Spleen (tissue), 11 donors: ENCODE results near the gene YPEL3. TPM values are rescaled to one million over a fixed set of nuclear protein-coding genes. Genes with fewer than 3 reads are reported as not detected.

Experiments
- DNase-seq: peaks from one replicate; pipeline ENCODE4 v3.0.0-alpha.2; 2020
- H3K27ac ChIP-seq, 8 donors: fragments of 200-600 bp; sonication (generic) in 7 of 8; 1 replicate in 4 of 8; 2 replicates in 4 of 8; pipeline versions ENCODE4 v1.5.0 to v1.8.0; 2016 to 2021; ENCODE audit warnings: inconsistent platforms in 4 of 8, mild to moderate bottlenecking in 4 of 8, moderate library complexity in 1 of 8
- H3K27me3 ChIP-seq, 7 donors: fragments of 200-600 bp; sonication (generic) in 6 of 7; replicated peaks in 1 of 7; 1 replicate in 4 of 7; 2 replicates in 3 of 7; pipeline versions ENCODE4 v1.5.0 to v1.8.0; 2016 to 2021; ENCODE audit warnings: inconsistent platforms in 3 of 7, mild to moderate bottlenecking in 1 of 7
- H3K36me3 ChIP-seq, 6 donors: fragments of 200-600 bp; sonication (generic) in 5 of 6; 1 replicate in 4 of 6; 2 replicates in 2 of 6; pipeline versions ENCODE4 v1.5.0 to v1.8.0; 2016 to 2021; ENCODE audit warnings: inconsistent platforms in 2 of 6
- H3K4me1 ChIP-seq, 6 donors: fragments of 200-600 bp; sonication (generic) in 5 of 6; 1 replicate in 3 of 6; 2 replicates in 3 of 6; pipeline versions ENCODE4 v1.5.0 to v1.8.0; 2016 to 2021; ENCODE audit warnings: inconsistent platforms in 3 of 6
- H3K4me3 ChIP-seq, 8 donors: fragments of 200-600 bp; sonication (generic) in 7 of 8; 1 replicate in 4 of 8; 2 replicates in 4 of 8; pipeline versions ENCODE4 v1.5.0 to v1.8.0; 2016 to 2021; ENCODE audit warnings: inconsistent platforms in 4 of 8, mild to moderate bottlenecking in 4 of 8, moderate library complexity in 2 of 8
- H3K9me3 ChIP-seq, 8 donors: fragments of 200-600 bp; sonication (generic) in 7 of 8; 1 replicate in 4 of 8; 2 replicates in 4 of 8; pipeline versions ENCODE4 v1.5.0 to v1.8.0; 2016 to 2021; ENCODE audit warnings: inconsistent platforms in 4 of 8
- CTCF ChIP-seq, 11 experiments: fragments of 200-600 bp in 7 of 11; fragments of 450-650 bp in 4 of 11; sonication (generic) in 4 of 11; IDR thresholded peaks in 8 of 11; conservative IDR thresholded peaks in 3 of 11; 1 replicate in 7 of 11; 2 replicates in 4 of 11; pipeline versions ENCODE4 v1.4.0 to v1.8.0; 2016 to 2021; ENCODE audit warnings: antibody characterized with exemption in 11 of 11, inconsistent platforms in 4 of 11, mild to moderate bottlenecking in 1 of 11
- POLR2A ChIP-seq, 3 donors: fragments of 450-650 bp; IDR thresholded peaks; one replicate each; pipeline ENCODE4 v1.5.1; 2017; ENCODE audit warnings: antibody characterized with exemption in 3 of 3, mild to moderate bottlenecking in 1 of 3
- POLR2AphosphoS5 ChIP-seq, 3 donors: sonication (generic); formaldehyde crosslinking; IDR thresholded peaks; one replicate each; pipeline ENCODE4 v1.5.1; 2017; ENCODE audit warnings: antibody characterized with exemption in 3 of 3
- WGBS, 5 donors: extraction: QIAGEN DNeasy Blood & Tissue Kit in 3 of 5; methylation state at CpG; one replicate each; pipeline versions ENCODE4 v1.1.5 to v1.1.7; 2013 to 2018; 5-methylcytosine and 5-hydroxymethylcytosine counted together
- intact Hi-C: fragments of 100-400 bp; cut with DNase I; formaldehyde crosslinking; loops from one replicate; pipeline ENCODE4 v1.15.0; 2023; ENCODE audit warnings: low total_unique reads
- polyA plus RNA-seq, 3 donors: library from polyadenylated mRNA; stranded (reverse); fragments of 200-250 nt; gene quantifications; one replicate each; pipeline ENCODE4 v1.2.1, GENCODE V29; 2013
- total RNA-seq, 7 donors: library from RNA; depleted of rRNA in 3 of 7; stranded (reverse); fragments of >200 nt in 3 of 7; fragmentation: NEBNext Ultra II Directional in 4 of 7; extraction: Animal tissue kit (Norgen Biotek cat#: 25700) in 4 of 7; gene quantifications; one replicate each; pipeline versions ENCODE4 v1.1.0 to v1.2.1, GENCODE V29; 2016 to 2021
- donor health status: healthy with polysubstance abuse.
- donor health status: DM: no; HTN: no; CAD: no; lungs with moderate emphysema.
- donor health status: DM: no; HTN: no; CAD: no.
- donor health status: Bipolar disorder and iron deficiency.
- donor health status: healthy.
- donor health status: DM: no; HTN: no; CAD: no.
- donor health status: DM: yes; HTN: yes; CAD: no.

Gene YPEL3
- total and polyA plus RNA-seq, 10 donors: 108 to 234 (median 143) TPM

- H3K27me3 ChIP-seq: no peaks in the 10 kb centered on the region
- H3K4me1 ChIP-seq: peaks cover 8 to 26% (median 15%) of the 10 kb centered on the region in 6 donors
- TF ChIP-seq CTCF (IDR thresholded peaks at IDR 0.05 in 8 of 11, conservative IDR thresholded peaks at IDR 0.05 in 3 of 11) (no peak), POLR2A (IDR thresholded peaks at IDR 0.05) (no peak), POLR2AphosphoS5 (IDR thresholded peaks at IDR 0.05) (no peak)
- 79 to 89% (median 87%) methylated on average over 4 of the region's 4 CpGs for WGBS, 5 donors
- H3K4me3 ChIP-seq: no peak overlapping the region
- H3K36me3 ChIP-seq: no peaks in the 10 kb centered on the region
- DNase-seq: no peak
- intact Hi-C loops: no loop called here
- H3K27ac ChIP-seq: no peak overlapping the region
- H3K9me3 ChIP-seq: no peaks in the 10 kb centered on the region
Observed at GRCh38 chr16:30060346-30060745, 35.7 kb downstream of the YPEL3 start.

- no peak overlapping the region for H3K4me3 ChIP-seq
- DNase-seq: peak; percentile 81
- 32 to 48% (median 38%) methylated on average over 7 to 10 of the region's 10 CpGs for WGBS, 5 donors
- intact Hi-C loops: no loop called here
- H3K27me3 ChIP-seq: no peaks in the 10 kb centered on the region
- TF ChIP-seq POLR2A (IDR thresholded peaks at IDR 0.05) (no peak), CTCF (IDR thresholded peaks at IDR 0.05 in 8 of 11, conservative IDR thresholded peaks at IDR 0.05 in 3 of 11) (peak in 9 of 11 experiments; percentile 14 to 61 (median 34))
- no peaks in the 10 kb centered on the region for H3K9me3 ChIP-seq
- H3K4me1 ChIP-seq: peaks cover 6 to 37% (median 20%) of the 10 kb centered on the region in 6 donors
- no peaks in the 10 kb centered on the region for H3K36me3 ChIP-seq
- H3K27ac ChIP-seq: no peak overlapping the region
Observed at GRCh38 chr16:30054959-30055553, 41.0 kb downstream of the YPEL3 start.

- peaks cover 6 to 37% (median 20%) of the 10 kb centered on the region in 6 donors for H3K4me1 ChIP-seq
- intact Hi-C loops: no loop called here
- 76 to 90% (median 85%) methylated on average over 8 of the region's 8 CpGs for WGBS, 5 donors
- no peaks in the 10 kb centered on the region for H3K27me3 ChIP-seq
- no peaks in the 10 kb centered on the region for H3K9me3 ChIP-seq
- no peak for DNase-seq
- no peaks in the 10 kb centered on the region for H3K36me3 ChIP-seq
- no peak overlapping the region for H3K4me3 ChIP-seq
- H3K27ac ChIP-seq: no peak overlapping the region
- no peak for TF ChIP-seq POLR2A (IDR thresholded peaks at IDR 0.05)
- TF ChIP-seq CTCF (IDR thresholded peaks at IDR 0.05 in 8 of 11, conservative IDR thresholded peaks at IDR 0.05 in 3 of 11): no peak
- TF ChIP-seq POLR2AphosphoS5 (IDR thresholded peaks at IDR 0.05): no peak
Observed at GRCh38 chr16:30054451-30054850, 41.6 kb downstream of the YPEL3 start.

- whole genome bisulfite sequencing, 5 donors: 8 to 11% (median 9%) methylated on average over 15 to 19 of the region's 19 CpGs
- DNase-seq: no peak
- peak overlapping the region in 7 of 8 donors; percentile 22 to 74 (median 62) for H3K27ac ChIP-seq
- no peaks in the 10 kb centered on the region for H3K9me3 ChIP-seq
- intact Hi-C loops: no loop called here
- TF ChIP-seq POLR2AphosphoS5 (IDR thresholded peaks at IDR 0.05): no peak
- no peak for TF ChIP-seq POLR2A (IDR thresholded peaks at IDR 0.05)
- TF ChIP-seq CTCF (IDR thresholded peaks at IDR 0.05 in 8 of 11, conservative IDR thresholded peaks at IDR 0.05 in 3 of 11): no peak
- peak overlapping the region; percentile 61 to 96 (median 83) for H3K4me3 ChIP-seq
- peaks cover 6 to 37% (median 20%) of the 10 kb centered on the region in 6 donors for H3K4me1 ChIP-seq
- no peaks in the 10 kb centered on the region for H3K36me3 ChIP-seq
- H3K27me3 ChIP-seq: no peaks in the 10 kb centered on the region
Observed at GRCh38 chr16:30053376-30054015, 42.5 kb downstream of the YPEL3 start.
